NB4 (cell line): Measurements from ENCODE around the gene EIF3K.

Source experiments
- POLR2A ChIP-seq: IDR thresholded peaks from 2 replicates; pipeline ENCODE4 v1.6.1; 2011; ENCODE audit warnings: mild to moderate bottlenecking; ENCODE audit not compliant: insufficient read length; ENCODE audit errors: extremely low read depth
- TF ChIP-seq, protein P1 (sequence below): IDR thresholded peaks from one replicate; pipeline ENCODE4 v1.5.1; 2012; ENCODE audit warnings: low read depth, low read length

GRCh38 chr19:38583985-38584305 is 35.0 kb upstream of the EIF3K start:
- TF ChIP-seq, protein P1, sequence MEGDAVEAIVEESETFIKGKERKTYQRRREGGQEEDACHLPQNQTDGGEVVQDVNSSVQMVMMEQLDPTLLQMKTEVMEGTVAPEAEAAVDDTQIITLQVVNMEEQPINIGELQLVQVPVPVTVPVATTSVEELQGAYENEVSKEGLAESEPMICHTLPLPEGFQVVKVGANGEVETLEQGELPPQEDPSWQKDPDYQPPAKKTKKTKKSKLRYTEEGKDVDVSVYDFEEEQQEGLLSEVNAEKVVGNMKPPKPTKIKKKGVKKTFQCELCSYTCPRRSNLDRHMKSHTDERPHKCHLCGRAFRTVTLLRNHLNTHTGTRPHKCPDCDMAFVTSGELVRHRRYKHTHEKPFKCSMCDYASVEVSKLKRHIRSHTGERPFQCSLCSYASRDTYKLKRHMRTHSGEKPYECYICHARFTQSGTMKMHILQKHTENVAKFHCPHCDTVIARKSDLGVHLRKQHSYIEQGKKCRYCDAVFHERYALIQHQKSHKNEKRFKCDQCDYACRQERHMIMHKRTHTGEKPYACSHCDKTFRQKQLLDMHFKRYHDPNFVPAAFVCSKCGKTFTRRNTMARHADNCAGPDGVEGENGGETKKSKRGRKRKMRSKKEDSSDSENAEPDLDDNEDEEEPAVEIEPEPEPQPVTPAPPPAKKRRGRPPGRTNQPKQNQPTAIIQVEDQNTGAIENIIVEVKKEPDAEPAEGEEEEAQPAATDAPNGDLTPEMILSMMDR = no peak
- TF ChIP-seq POLR2A = no peak
